Measurements from ENCODE around the gene BARX2.

- TF ChIP-seq POLR2A (IDR thresholded peaks at IDR 0.05; ENCODE audit: low read length): no peak
- TF ChIP-seq GATA1 (IDR thresholded peaks at IDR 0.05; ENCODE audit: low read depth, low read length): no peak
Measured at GRCh38 chr11:129352676-129353075, 23.0 kb upstream of the BARX2 start.
